ENCODE data around the gene NUFIP1. TPM values are rescaled to one million over a fixed set of nuclear protein-coding genes. Genes with fewer than 3 reads are reported as not detected.

Gene NUFIP1
- total and polyA plus RNA-seq, 9 donors, result 2.3 to 9.5 (median 6.8) TPM

DNA sequence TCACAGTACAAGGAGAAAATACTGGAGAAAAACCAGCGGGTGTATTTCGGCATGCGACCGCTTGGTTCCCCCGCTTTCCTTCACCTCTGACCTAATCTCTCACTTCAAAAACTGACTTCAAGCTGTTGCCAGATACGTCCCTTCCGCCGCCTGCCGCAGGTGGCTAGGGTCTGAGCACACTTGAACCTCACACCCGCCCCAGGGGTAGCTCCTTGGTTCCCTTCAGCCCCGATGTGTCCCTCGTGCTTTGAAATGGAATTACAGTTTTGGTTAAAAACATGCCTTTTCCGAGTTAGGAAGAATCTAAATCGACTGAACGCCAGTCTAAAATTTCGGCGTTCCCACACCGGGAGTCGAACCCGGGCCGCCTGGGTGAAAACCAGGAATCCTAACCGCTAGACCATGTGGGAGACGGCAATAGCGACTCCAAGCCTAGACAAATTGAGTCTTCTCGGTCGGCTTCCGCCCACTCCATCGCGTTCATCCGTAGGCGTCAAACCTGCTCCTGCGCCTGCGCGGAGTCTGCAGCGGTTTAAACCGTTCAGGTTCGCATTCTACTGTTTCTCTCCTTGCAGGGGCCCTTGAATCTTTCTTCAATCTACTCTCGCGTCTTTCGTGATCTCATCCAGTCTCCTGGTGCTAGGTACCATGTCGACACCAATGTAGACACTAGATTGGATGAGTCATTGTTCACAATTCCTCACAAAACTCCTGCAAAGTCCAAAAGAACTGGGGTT is 71.5 kb downstream of the NUFIP1 start:
- H3K27ac ChIP-seq, result peak overlapping the region; percentile 91 to 95
- peaks cover 8% of the 10 kb centered on the region for H3K4me1 ChIP-seq (ENCODE audit: insufficient read depth)
- H3K4me3 ChIP-seq, result peak overlapping the region; percentile 51
- TF ChIP-seq POLR2A (IDR thresholded peaks at IDR 0.05) (peak; percentile 67), CTCF (IDR thresholded peaks at IDR 0.05) (peak; percentile 61 to 93 (median 84)), EP300 (IDR thresholded peaks at IDR 0.05) (no peak)
- H3K9me3 ChIP-seq, result no peaks in the 10 kb centered on the region
- DNase-seq, result peak; percentile 97 to 99 (median 98)
- no peaks in the 10 kb centered on the region for H3K27me3 ChIP-seq
- intact Hi-C loops (cut with DNase I), result loop anchor here in 1 of 4 donors (5.0 kb wide), 2 partner anchors 50 to 340 kb away; partner anchors contain the start of gene TSC22D1
- H3K36me3 ChIP-seq, result no peaks in the 10 kb centered on the region
- 0% methylated on average over 41 of the region's 41 CpGs for WGBS, 3 donors

GRCh38 chr13:44912278-44913016 is 76.8 kb downstream of the NUFIP1 start:
- intact Hi-C loops (cut with DNase I), result no loop called here
- H3K27ac ChIP-seq, result no peak overlapping the region
- no peaks in the 10 kb centered on the region for H3K9me3 ChIP-seq
- no peak for TF ChIP-seq CTCF (IDR thresholded peaks at IDR 0.05)
- TF ChIP-seq EP300 (IDR thresholded peaks at IDR 0.05), result no peak
- TF ChIP-seq POLR2A (IDR thresholded peaks at IDR 0.05), result no peak
- no peak for DNase-seq
- H3K4me3 ChIP-seq, result no peak overlapping the region
- WGBS, 3 donors, result 94 to 97% (median 95%) methylated on average over 3 of the region's 3 CpGs
- H3K4me1 ChIP-seq (ENCODE audit: insufficient read depth), result no peaks in the 10 kb centered on the region
- no peaks in the 10 kb centered on the region for H3K36me3 ChIP-seq
- no peaks in the 10 kb centered on the region for H3K27me3 ChIP-seq

- Histone ChIP-seq H3K4me1 (ENCODE audit: insufficient read depth) (peaks cover 12% of the 10 kb centered on the region), H3K27ac (no peak overlapping the region), H3K4me3 (no peak overlapping the region), H3K27me3 (no peaks in the 10 kb centered on the region), H3K9me3 (no peaks in the 10 kb centered on the region), H3K36me3 (no peaks in the 10 kb centered on the region)
- WGBS, 3 donors, result 62 to 92% (median 65%) methylated on average over 5 of the region's 5 CpGs
- DNase-seq, result no peak
- TF ChIP-seq EP300 (IDR thresholded peaks at IDR 0.05) (no peak), POLR2A (IDR thresholded peaks at IDR 0.05) (no peak), CTCF (IDR thresholded peaks at IDR 0.05) (no peak)
- intact Hi-C loops (cut with DNase I), result no loop called here
Measured at GRCh38 chr13:44908712-44909111, 80.6 kb downstream of the NUFIP1 start.

- intact Hi-C loops (cut with DNase I), result no loop called here
- WGBS, 3 donors, result 46 to 54% (median 51%) methylated on average over 1 of the region's 1 CpG
- Histone ChIP-seq H3K36me3 (no peaks in the 10 kb centered on the region), H3K27ac (no peak overlapping the region), H3K4me1 (ENCODE audit: insufficient read depth) (peaks cover 16% of the 10 kb centered on the region), H3K4me3 (no peak overlapping the region), H3K27me3 (no peaks in the 10 kb centered on the region), H3K9me3 (no peaks in the 10 kb centered on the region)
- TF ChIP-seq EP300 (IDR thresholded peaks at IDR 0.05) (no peak), POLR2A (IDR thresholded peaks at IDR 0.05) (no peak)
- no peak for DNase-seq
Measured at GRCh38 chr13:44908266-44908665, 81.0 kb downstream of the NUFIP1 start.

Data from ovary (tissue), 9 donors.